ENCODE measurements around the gene PTBP1.

GRCh38 chr19:852136-853013 lies 55.1 kb downstream of the PTBP1 start, which contains the start of gene ELANE:
- TF ChIP-seq CTCF (IDR thresholded peaks at IDR 0.05) (no peak), EZH2 (IDR thresholded peaks at IDR 0.05) (no peak), EZH2phosphoT487 (IDR thresholded peaks at IDR 0.05) (no peak)

Measured in neural progenitor cell (in vitro differentiated cells).